SJCRH30 (cell line): ENCODE measurements around the gene SLC37A4. TPM values are rescaled to one million over a fixed set of nuclear protein-coding genes. Genes with fewer than 3 reads are reported as not detected.
A peak's percentile ranks its signal among the peaks of the same experiment; 100 is the strongest.
"Not testable (repeated sequence)": the region's sequence is repeated elsewhere in the genome, so short reads cannot be mapped to it uniquely, and the experiment has no call there.

ENCODE experiments used
- DNase-seq, 2 experiments: peaks; one replicate each; pipeline ENCODE4 v3.0.0-alpha.2; 2015 to 2020
- H3K27ac ChIP-seq: fragments of 250-450 bp; sonication (Bioruptor Pico); 2 replicates; pipeline ENCODE4 v1.5.1; 2020; ENCODE audit warnings: mild to moderate bottlenecking, moderate library complexity
- H3K27me3 ChIP-seq: fragments of 250-450 bp; sonication (Bioruptor Pico); 2 replicates; pipeline ENCODE4 v1.5.1; 2020; ENCODE audit warnings: mild to moderate bottlenecking, moderate library complexity
- H3K36me3 ChIP-seq: fragments of 250-450 bp; sonication (Bioruptor Pico); 2 replicates; pipeline ENCODE4 v1.5.1; 2020; ENCODE audit warnings: mild to moderate bottlenecking, moderate library complexity
- H3K4me1 ChIP-seq: fragments of 250-450 bp; sonication (Bioruptor Pico); 2 replicates; pipeline ENCODE4 v1.5.1; 2020; ENCODE audit warnings: mild to moderate bottlenecking, moderate library complexity
- H3K4me3 ChIP-seq: fragments of 250-450 bp; sonication (Bioruptor Pico); 2 replicates; pipeline ENCODE4 v1.5.1; 2020; ENCODE audit warnings: mild to moderate bottlenecking, moderate library complexity
- H3K9me3 ChIP-seq: fragments of 250-450 bp; sonication (Bioruptor Pico); replicated peaks from 2 replicates; pipeline ENCODE4 v1.5.1; 2020; ENCODE audit warnings: mild to moderate bottlenecking, moderate library complexity
- total RNA-seq: library from RNA; depleted of rRNA; stranded (reverse); fragments of >200 nt; shearing (Covaris generic); gene quantifications from 2 replicates; pipeline ENCODE4 v1.2.3, GENCODE V29; 2014

SLC37A4 gene
- total RNA-seq, 1 experiment from 2014 or later: 8.7 TPM

- DNase-seq: no peak
- H3K4me3 ChIP-seq: no peak overlapping the region; the same call in 1 of the 2 replicates
- peaks cover 41% of the 10 kb centered on the region for H3K36me3 ChIP-seq
- H3K4me1 ChIP-seq: no peaks in the 10 kb centered on the region; the same call in 1 of the 2 replicates
- H3K27me3 ChIP-seq: no peaks in the 10 kb centered on the region
- H3K27ac ChIP-seq: no peak overlapping the region
- H3K9me3 ChIP-seq: no peaks in the 10 kb centered on the region
These were observed 14.3 kb downstream of the SLC37A4 start for GRCh38 chr11:119016216-119017009.

- peaks cover 41% of the 10 kb centered on the region for H3K36me3 ChIP-seq
- H3K9me3 ChIP-seq: no peaks in the 10 kb centered on the region
- no peak for DNase-seq
- no peak overlapping the region for H3K4me3 ChIP-seq
- H3K4me1 ChIP-seq: no peaks in the 10 kb centered on the region; the same call in 1 of the 2 replicates
- H3K27me3 ChIP-seq: no peaks in the 10 kb centered on the region
- no peak overlapping the region for H3K27ac ChIP-seq
These were observed 15.5 kb downstream of the SLC37A4 start for GRCh38 chr11:119015054-119015611.

- H3K4me1 ChIP-seq: no peaks in the 10 kb centered on the region
- no peak overlapping the region for H3K27ac ChIP-seq
- H3K27me3 ChIP-seq: no peaks in the 10 kb centered on the region
- no peaks in the 10 kb centered on the region for H3K9me3 ChIP-seq
- no peak for DNase-seq
- peaks cover 41% of the 10 kb centered on the region for H3K36me3 ChIP-seq
- H3K4me3 ChIP-seq: no peak overlapping the region
These were observed 16.3 kb downstream of the SLC37A4 start for GRCh38 chr11:119014209-119014924.

GRCh38 chr11:119012629-119013170 lies 18.0 kb downstream of the SLC37A4 start:
- no peak for DNase-seq
- no peaks in the 10 kb centered on the region for H3K9me3 ChIP-seq
- H3K4me1 ChIP-seq: no peaks in the 10 kb centered on the region
- H3K27me3 ChIP-seq: no peaks in the 10 kb centered on the region
- H3K4me3 ChIP-seq: no peak overlapping the region
- peaks cover 41% of the 10 kb centered on the region for H3K36me3 ChIP-seq
- no peak overlapping the region for H3K27ac ChIP-seq

- H3K27ac ChIP-seq: no peak overlapping the region
- peaks cover 32% of the 10 kb centered on the region for H3K36me3 ChIP-seq
- no peak for DNase-seq
These were observed 19.1 kb downstream of the SLC37A4 start for GRCh38 chr11:119011476-119012053.

GRCh38 chr11:119006656-119007055 lies 24.0 kb downstream of the SLC37A4 start:
- Histone ChIP-seq H3K27ac (no peak overlapping the region), H3K4me1 (no peaks in the 10 kb centered on the region), H3K4me3 (no peak overlapping the region), H3K27me3 (no peaks in the 10 kb centered on the region), H3K9me3 (no peaks in the 10 kb centered on the region), H3K36me3 (no peaks in the 10 kb centered on the region)
- no peak for DNase-seq

More at GRCh38 chr11:119011476-119012053, 19.1 kb downstream of the SLC37A4 start:
- H3K9me3 ChIP-seq: no peaks in the 10 kb centered on the region
- no peaks in the 10 kb centered on the region for H3K4me1 ChIP-seq
- H3K4me3 ChIP-seq: no peak overlapping the region
- no peaks in the 10 kb centered on the region for H3K27me3 ChIP-seq

GRCh38 chr11:119000906-119001305 lies 29.8 kb downstream of the SLC37A4 start:
- Histone ChIP-seq H3K27me3 (no peaks in the 10 kb centered on the region), H3K4me1 (no peaks in the 10 kb centered on the region), H3K36me3 (peaks cover 5% of the 10 kb centered on the region; the same call in 1 of the 2 replicates), H3K4me3 (no peak overlapping the region), H3K9me3 (no peaks in the 10 kb centered on the region), H3K27ac (no peak overlapping the region)
- DNase-seq: no peak

- Histone ChIP-seq H3K4me3 (peak overlapping the region; percentile 89), H3K27ac (no peak overlapping the region; the same call in 1 of the 2 replicates)
- DNase-seq: no peak
These were observed 31.9 kb downstream of the SLC37A4 start for GRCh38 chr11:118998822-118999221.

GRCh38 chr11:118998388-118998717 lies 32.3 kb downstream of the SLC37A4 start:
- Histone ChIP-seq H3K27me3 (no peaks in the 10 kb centered on the region), H3K4me1 (no peaks in the 10 kb centered on the region), H3K27ac (peak overlapping the region; percentile 69; the same call in 1 of the 2 replicates), H3K36me3 (peaks cover 5% of the 10 kb centered on the region; the same call in 1 of the 2 replicates), H3K4me3 (peak overlapping the region; percentile 89), H3K9me3 (no peaks in the 10 kb centered on the region)
- DNase-seq: no peak

More at GRCh38 chr11:118998822-118999221, 31.9 kb downstream of the SLC37A4 start:
- Histone ChIP-seq H3K9me3 (no peaks in the 10 kb centered on the region), H3K36me3 (peaks cover 5% of the 10 kb centered on the region; the same call in 1 of the 2 replicates), H3K27me3 (no peaks in the 10 kb centered on the region), H3K4me1 (no peaks in the 10 kb centered on the region)

GRCh38 chr11:118997627-118998387 lies 32.9 kb downstream of the SLC37A4 start, which contains the start of gene CENATAC:
Gene CENATAC (plus strand): TSS chr11:118998138. CDS start chr11:118998198, 60 bp downstream.
- Histone ChIP-seq H3K4me3 (peak within 1 kb of the TSS; percentile 89), H3K27me3 (no peaks in the 10 kb centered on the region), H3K27ac (peak within 1 kb of the TSS; percentile 69)

GRCh38 chr11:118996926-118997626 lies 33.6 kb downstream of the SLC37A4 start:
- DNase-seq: peak in 1 of 2 experiments; percentile 21
- H3K27ac ChIP-seq: peak overlapping the region; percentile 69
- H3K4me1 ChIP-seq: no peaks in the 10 kb centered on the region

More at GRCh38 chr11:118997627-118998387, 32.9 kb downstream of the SLC37A4 start, which contains the start of gene CENATAC:
- H3K9me3 ChIP-seq: no peaks in the 10 kb centered on the region
- peaks cover 5% of the 10 kb centered on the region; the same call in 1 of the 2 replicates for H3K36me3 ChIP-seq
- no peaks in the 10 kb centered on the region for H3K4me1 ChIP-seq
- peak; percentile 85 to 87 for DNase-seq

GRCh38 chr11:118991486-118992038 lies 39.1 kb downstream of the SLC37A4 start:
- not testable (repeated sequence) for H3K36me3 ChIP-seq, H3K9me3 ChIP-seq, H3K27me3 ChIP-seq, H3K27ac ChIP-seq, H3K4me1 ChIP-seq, H3K4me3 ChIP-seq, DNase-seq

More at GRCh38 chr11:118996926-118997626, 33.6 kb downstream of the SLC37A4 start:
- Histone ChIP-seq H3K27me3 (no peaks in the 10 kb centered on the region), H3K36me3 (peaks cover 5% of the 10 kb centered on the region; the same call in 1 of the 2 replicates), H3K9me3 (no peaks in the 10 kb centered on the region), H3K4me3 (peak overlapping the region; percentile 89)

GRCh38 chr11:118988280-118988679 lies 42.4 kb downstream of the SLC37A4 start:
- Histone ChIP-seq H3K27me3 (no peaks in the 10 kb centered on the region), H3K36me3 (no peaks in the 10 kb centered on the region), H3K9me3 (no peaks in the 10 kb centered on the region), H3K4me3 (no peak overlapping the region), H3K4me1 (no peaks in the 10 kb centered on the region), H3K27ac (no peak overlapping the region)
- DNase-seq: no peak
